HUDEP-2 (cell line): ENCODE data around the gene ACOX3.

Source experiments
- DNase-seq, 76 experiments: peaks; one replicate each; lab custom pipeline; 2025; ENCODE audit not compliant: unreplicated experiment in 76 of 76; lab: John Stamatoyannopoulos, UW

ACOX3 gene

GRCh38 chr4:8377103-8378075, 63.1 kb downstream of the ACOX3 start:
- DNase-seq: no peak

DNA sequence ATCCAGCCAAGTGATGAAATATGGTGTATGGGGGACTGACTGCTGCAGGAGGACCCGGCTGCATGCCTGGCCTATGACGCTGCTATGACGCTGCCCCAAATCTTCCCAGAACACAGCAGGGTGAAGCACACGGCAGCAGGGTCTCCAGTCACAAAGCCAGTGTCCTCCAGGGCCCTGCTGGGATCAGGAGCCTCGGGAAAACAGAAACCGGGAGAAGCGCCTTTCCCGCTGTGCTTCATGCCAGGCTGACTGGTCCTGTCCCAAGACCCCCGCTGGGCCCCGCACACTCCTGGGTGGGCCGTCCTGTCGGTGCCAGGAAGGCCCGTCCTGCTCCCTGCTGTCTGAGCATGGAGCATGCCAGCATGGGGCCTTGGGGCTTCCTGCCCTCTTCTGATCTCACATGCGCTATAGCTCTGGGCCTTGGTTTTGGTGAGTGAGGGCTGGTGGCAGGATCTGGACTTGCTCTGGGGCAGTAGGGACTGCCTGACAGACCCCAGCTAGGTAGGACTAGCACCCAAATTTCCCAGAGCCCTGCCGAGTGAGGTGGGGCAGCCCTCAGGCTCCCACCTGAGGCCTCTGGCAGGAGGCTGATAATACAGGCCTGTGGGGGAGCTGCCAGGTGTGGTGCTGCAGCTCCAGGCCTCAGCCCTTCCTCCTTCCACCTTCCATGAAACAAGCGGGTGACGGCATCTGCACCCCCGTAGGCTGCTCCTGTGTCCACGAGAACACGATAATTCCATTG, 64.0 kb downstream of the ACOX3 start:
- no peak for DNase-seq

GRCh38 chr4:8374851-8375649, 65.5 kb downstream of the ACOX3 start:
- no peak for DNase-seq

GRCh38 chr4:8373973-8374545, 66.5 kb downstream of the ACOX3 start:
- no peak for DNase-seq

- DNase-seq: no peak
Observed at GRCh38 chr4:8373270-8373972, 67.1 kb downstream of the ACOX3 start.

- DNase-seq: no peak
Observed at GRCh38 chr4:8372506-8372905, 68.0 kb downstream of the ACOX3 start.

DNA sequence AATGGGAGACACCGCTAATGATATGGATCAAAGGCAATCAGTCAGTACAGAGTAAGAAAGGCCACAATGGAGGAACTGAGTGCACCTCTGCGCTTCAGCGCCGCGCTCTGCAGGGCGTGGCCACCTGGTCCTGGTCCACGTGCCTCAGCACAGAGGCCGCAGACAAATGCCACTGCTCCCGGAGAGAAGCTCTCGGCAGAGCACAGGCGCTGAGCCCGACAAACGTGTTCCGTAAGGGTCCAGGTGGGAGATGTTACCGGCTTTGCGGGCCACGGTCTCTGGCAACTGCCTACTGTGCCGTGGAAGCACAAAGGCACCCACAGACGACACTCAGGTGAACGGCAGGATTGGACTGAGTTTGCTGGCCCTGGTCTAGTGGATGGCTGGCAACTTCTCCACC, 68.9 kb downstream of the ACOX3 start:
- no peak for DNase-seq

GRCh38 chr4:8370835-8371595, 69.5 kb downstream of the ACOX3 start:
- DNase-seq: no peak

- no peak for DNase-seq
Observed at GRCh38 chr4:8370106-8370787, 70.3 kb downstream of the ACOX3 start.

- no peak for DNase-seq
Observed at GRCh38 chr4:8369426-8370105, 71.0 kb downstream of the ACOX3 start.

- DNase-seq: no peak
Observed at GRCh38 chr4:8368998-8369397, 71.5 kb downstream of the ACOX3 start.

DNA sequence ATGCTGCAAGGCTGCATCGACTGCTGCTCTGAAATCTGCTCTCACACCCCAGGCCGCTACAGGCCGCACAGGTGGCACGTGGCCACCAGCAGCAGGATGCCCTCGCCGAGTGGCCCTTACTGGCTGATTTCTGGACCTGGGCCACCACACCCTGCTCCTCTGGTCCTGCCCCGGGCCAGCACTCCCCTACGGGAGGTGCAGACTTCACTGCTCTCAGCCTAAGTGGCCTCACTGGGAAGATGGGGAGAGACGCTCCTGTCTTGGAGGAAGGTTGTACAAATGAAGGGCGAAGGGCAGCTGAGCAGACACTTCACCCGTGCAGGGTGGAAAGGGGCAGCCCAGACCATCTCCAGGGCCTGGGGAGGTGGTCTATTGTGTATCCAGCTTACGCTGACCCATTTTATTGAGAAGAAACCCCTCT, 72.5 kb downstream of the ACOX3 start:
- no peak for DNase-seq

GRCh38 chr4:8366601-8367000, 73.9 kb downstream of the ACOX3 start:
- no peak for DNase-seq

GRCh38 chr4:8365951-8366350, 74.6 kb downstream of the ACOX3 start:
- no peak for DNase-seq

DNA sequence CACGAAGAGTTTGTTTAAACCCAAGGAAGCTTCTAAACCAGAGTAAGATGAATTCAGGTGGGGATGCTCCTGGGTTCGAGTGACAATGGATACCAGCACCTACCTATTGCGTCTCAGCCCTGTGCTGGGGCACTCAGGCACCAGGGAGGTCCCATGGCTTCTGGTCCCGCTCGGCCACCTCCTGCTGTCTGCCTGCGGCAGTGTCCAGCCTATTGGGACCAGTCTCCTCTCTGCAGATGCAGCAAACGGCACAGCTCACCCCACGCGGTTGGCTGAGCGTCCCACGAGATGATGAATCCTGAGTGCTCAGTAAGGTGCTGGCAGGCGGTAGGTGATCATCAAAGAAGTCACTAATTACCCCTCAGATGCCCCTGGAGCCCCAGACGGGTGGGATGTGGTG, 75.2 kb downstream of the ACOX3 start:
- no peak for DNase-seq

DNA sequence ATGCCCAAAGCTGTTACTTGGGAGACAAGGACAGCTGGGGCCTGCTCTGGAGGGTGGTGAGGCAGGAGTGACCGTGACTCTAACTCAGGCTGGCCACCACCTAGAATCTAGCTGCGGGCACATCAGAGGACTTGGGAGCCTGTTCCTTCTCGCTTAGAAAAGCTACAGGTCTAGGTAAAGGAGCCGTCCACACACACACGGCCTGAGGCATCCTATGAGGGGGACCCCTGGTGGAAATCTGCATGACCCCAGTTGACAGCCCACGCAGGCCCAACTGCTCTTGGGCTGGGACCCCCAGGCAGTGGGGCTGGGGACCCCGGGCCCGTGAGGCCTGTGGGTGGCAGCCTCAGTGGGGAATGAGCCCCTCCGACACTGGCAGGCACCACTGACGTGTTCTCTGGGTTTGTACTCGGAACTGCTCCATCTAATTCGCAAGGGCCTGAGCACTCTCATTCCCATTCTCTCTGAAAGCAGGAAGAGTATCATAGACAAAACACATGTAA, 75.6 kb downstream of the ACOX3 start:
- DNase-seq: no peak

- no peak for DNase-seq
Observed at GRCh38 chr4:8364141-8364540, 76.4 kb downstream of the ACOX3 start.

GRCh38 chr4:8362483-8362882, 78.0 kb downstream of the ACOX3 start:
- DNase-seq: no peak
